Activated CD4-positive, alpha-beta T cell treated with anti-CD3 and anti-CD28 coated beads, Interleukin-2, amount 50 U/mL, for 24 hours (primary cell): ENCODE data around the gene EIPR1.

Experiments
- DNase-seq, 2 donors: peaks; one replicate each; pipeline ENCODE4 v3.0.0-alpha.2; 2020; ENCODE audit warnings: low read depth in 1 of 2, low spot score in 1 of 2

The EIPR1 gene

GRCh38 chr2:3223080-3223923 is 154.3 kb downstream of the EIPR1 start:
- DNase-seq: peak; percentile 66 to 90

GRCh38 chr2:3222636-3223035 is 155.0 kb downstream of the EIPR1 start:
- DNase-seq: peak; percentile 26 to 68

- DNase-seq: no peak
Measured at GRCh38 chr2:3219536-3219935, 158.1 kb downstream of the EIPR1 start.

GRCh38 chr2:3217646-3218045 is 160.0 kb downstream of the EIPR1 start:
- no peak for DNase-seq

- no peak for DNase-seq
Measured at GRCh38 chr2:3216841-3217495, 160.7 kb downstream of the EIPR1 start.

- no peak for DNase-seq
Measured at GRCh38 chr2:3214806-3215404, 162.7 kb downstream of the EIPR1 start.

- DNase-seq: no peak
Measured at GRCh38 chr2:3214065-3214464, 163.6 kb downstream of the EIPR1 start.

- no peak for DNase-seq
Measured at GRCh38 chr2:3212984-3213383, 164.6 kb downstream of the EIPR1 start.

- no peak for DNase-seq
Measured at GRCh38 chr2:3212061-3212362, 165.6 kb downstream of the EIPR1 start.

GRCh38 chr2:3211256-3212060 is 166.2 kb downstream of the EIPR1 start:
- no peak for DNase-seq

- no peak for DNase-seq
Measured at GRCh38 chr2:3210257-3210656, 167.4 kb downstream of the EIPR1 start.

GRCh38 chr2:3209258-3209657 is 168.4 kb downstream of the EIPR1 start:
- DNase-seq: no peak

GRCh38 chr2:3208591-3208990 is 169.0 kb downstream of the EIPR1 start:
- DNase-seq: no peak

GRCh38 chr2:3208179-3208578 is 169.4 kb downstream of the EIPR1 start:
- no peak for DNase-seq

- no peak for DNase-seq
Measured at GRCh38 chr2:3207091-3207491, 170.5 kb downstream of the EIPR1 start.

GRCh38 chr2:3205845-3206244 is 171.8 kb downstream of the EIPR1 start:
- DNase-seq: no peak

GRCh38 chr2:3204031-3204821 is 173.4 kb downstream of the EIPR1 start:
- DNase-seq: no peak

- DNase-seq: no peak
Measured at GRCh38 chr2:3203497-3204019, 174.1 kb downstream of the EIPR1 start.

GRCh38 chr2:3202926-3203325 is 174.7 kb downstream of the EIPR1 start:
- DNase-seq: no peak

GRCh38 chr2:3201281-3201680 is 176.3 kb downstream of the EIPR1 start:
- DNase-seq: no peak
